BJ (cell line): ENCODE measurements around the gene THOC7. TPM values are rescaled to one million over a fixed set of nuclear protein-coding genes. Genes with fewer than 3 reads are reported as not detected.

ENCODE experiments used
- CTCF ChIA-PET: fragments of 350-600 bp; formaldehyde crosslinking; extraction: SDS; loops from one replicate; lab custom pipeline; 2021; ENCODE audit warnings: antibody characterized with exemption, inconsistent platforms; lab: Yijun Ruan, JAX
- POLR2A ChIA-PET: fragments of 300-600 bp; sonication (Branson Sonifier 250); formaldehyde crosslinking; extraction: SDS; loops from one replicate; lab custom pipeline; 2021; ENCODE audit warnings: antibody characterized with exemption; lab: Charles Lee
- DNase-seq: peaks from one replicate; pipeline ENCODE4 v3.0.0-alpha.2; 2011; ENCODE audit warnings: low read depth
- H3K27me3 ChIP-seq: 2 replicates; pipeline ENCODE4 v1.6.0; 2011; ENCODE audit warnings: low read length; ENCODE audit not compliant: control insufficient read depth, insufficient read depth
- H3K36me3 ChIP-seq: 2 replicates; pipeline ENCODE4 v1.5.1; 2011; ENCODE audit warnings: low read length; ENCODE audit not compliant: control insufficient read depth, insufficient read depth
- H3K4me3 ChIP-seq: 2 replicates; pipeline ENCODE4 v1.5.1; 2011; ENCODE audit warnings: low read depth, mild to moderate bottlenecking, control low read depth, low read length
- polyA plus RNA-seq: library from polyadenylated mRNA; depleted of rRNA; stranded (reverse); fragments of >200 nt; gene quantifications from 2 replicates; pipeline ENCODE4 v1.2.3, GENCODE V29; 2011
- TF ChIP-seq, protein P1 (sequence below): IDR thresholded peaks from 2 replicates; pipeline ENCODE4 v1.5.1; 2011; ENCODE audit warnings: low read depth, mild to moderate bottlenecking, control low read depth, inconsistent platforms, low read length, moderate library complexity; ENCODE audit not compliant: insufficient read depth

THOC7 gene
- polyA plus RNA-seq, 1 experiment, result 22.2 TPM

DNA sequence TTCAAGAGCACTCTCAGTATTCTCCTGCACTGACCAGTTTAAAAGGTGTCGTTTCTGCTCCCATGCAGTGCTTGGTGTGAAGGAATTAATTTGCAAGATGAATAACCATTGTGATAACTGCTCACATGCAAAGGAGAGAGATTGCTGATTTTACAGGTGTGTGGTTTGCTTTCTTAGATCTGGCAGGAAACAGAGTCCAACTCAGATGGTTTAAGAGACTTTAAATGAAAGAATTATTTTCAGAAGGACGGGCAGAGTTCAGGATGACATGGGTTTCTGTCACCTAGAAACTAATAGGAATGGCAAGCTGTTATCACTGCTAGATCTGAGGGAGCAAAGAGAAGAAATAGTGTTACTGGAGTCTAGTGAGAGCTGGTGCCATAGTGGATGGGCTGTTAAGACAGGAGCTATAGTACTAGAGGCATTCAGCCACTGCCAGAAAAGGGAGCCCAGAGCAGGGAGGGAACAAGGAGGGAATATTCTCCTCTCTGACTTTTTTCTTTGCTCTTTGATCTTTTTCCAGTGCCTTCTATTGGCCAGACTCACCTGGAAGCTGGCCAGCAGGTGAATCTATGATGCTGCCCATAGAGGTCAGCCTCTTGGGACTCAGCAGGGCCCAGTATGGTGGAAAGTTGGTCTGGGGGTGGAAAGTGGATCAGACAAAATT is 14.9 kb upstream of the THOC7 start:
- Histone ChIP-seq H3K4me3 (no peak overlapping the region), H3K36me3 (no peaks in the 10 kb centered on the region), H3K27me3 (no peaks in the 10 kb centered on the region)
- TF ChIP-seq, protein P1, sequence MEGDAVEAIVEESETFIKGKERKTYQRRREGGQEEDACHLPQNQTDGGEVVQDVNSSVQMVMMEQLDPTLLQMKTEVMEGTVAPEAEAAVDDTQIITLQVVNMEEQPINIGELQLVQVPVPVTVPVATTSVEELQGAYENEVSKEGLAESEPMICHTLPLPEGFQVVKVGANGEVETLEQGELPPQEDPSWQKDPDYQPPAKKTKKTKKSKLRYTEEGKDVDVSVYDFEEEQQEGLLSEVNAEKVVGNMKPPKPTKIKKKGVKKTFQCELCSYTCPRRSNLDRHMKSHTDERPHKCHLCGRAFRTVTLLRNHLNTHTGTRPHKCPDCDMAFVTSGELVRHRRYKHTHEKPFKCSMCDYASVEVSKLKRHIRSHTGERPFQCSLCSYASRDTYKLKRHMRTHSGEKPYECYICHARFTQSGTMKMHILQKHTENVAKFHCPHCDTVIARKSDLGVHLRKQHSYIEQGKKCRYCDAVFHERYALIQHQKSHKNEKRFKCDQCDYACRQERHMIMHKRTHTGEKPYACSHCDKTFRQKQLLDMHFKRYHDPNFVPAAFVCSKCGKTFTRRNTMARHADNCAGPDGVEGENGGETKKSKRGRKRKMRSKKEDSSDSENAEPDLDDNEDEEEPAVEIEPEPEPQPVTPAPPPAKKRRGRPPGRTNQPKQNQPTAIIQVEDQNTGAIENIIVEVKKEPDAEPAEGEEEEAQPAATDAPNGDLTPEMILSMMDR, result no peak
- DNase-seq, result no peak
- ChIA-PET POLR2A (no interaction called here), CTCF (interaction anchor here (1.3 to 1.6 kb wide), 2 partner anchors 8 to 15 kb away, joined by 3 to 5 read pairs; partner anchors contain the start of genes ATXN7 and THOC7)

DNA sequence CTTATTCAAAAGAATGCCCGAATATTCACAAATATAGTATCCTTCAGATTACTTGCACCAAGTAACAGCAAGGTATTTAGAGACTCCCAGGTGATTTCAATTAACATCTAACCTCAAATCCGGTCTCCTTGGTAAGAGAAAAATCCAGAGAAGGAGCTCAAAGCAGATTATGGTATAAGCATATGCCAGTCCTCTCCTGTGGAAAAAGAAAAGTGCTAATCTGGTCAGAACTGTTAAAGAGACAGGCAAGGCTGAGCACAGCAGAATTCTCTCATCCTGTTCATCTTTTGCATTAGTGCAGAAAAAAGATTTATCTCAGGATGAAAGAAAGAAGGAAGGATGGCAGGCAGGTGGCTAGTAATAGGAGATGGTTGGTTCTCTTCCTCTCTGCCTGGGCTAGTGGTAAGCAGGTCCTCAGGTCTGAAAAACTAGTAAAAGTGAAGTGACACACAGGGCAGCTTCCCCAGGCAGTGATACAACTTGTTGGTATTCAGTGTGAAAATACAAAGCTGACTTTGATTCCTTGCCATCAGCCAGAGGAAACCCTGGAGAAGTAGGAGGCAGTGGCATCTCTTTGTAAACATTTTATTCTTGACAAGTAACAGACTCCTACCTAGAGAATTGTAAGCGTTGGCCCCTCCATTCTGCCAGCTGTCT is 14.3 kb upstream of the THOC7 start:
- no peak overlapping the region for H3K4me3 ChIP-seq
- no peaks in the 10 kb centered on the region for H3K27me3 ChIP-seq
- ChIA-PET CTCF (interaction anchor here (1.3 to 1.6 kb wide), 3 partner anchors 8 to 15 kb away, joined by 3 to 5 read pairs (median 4); partner anchors contain the start of genes ATXN7 and THOC7), POLR2A (no interaction called here)
- no peak for DNase-seq
- no peaks in the 10 kb centered on the region for H3K36me3 ChIP-seq
- TF ChIP-seq, protein P1, result no peak

DNA sequence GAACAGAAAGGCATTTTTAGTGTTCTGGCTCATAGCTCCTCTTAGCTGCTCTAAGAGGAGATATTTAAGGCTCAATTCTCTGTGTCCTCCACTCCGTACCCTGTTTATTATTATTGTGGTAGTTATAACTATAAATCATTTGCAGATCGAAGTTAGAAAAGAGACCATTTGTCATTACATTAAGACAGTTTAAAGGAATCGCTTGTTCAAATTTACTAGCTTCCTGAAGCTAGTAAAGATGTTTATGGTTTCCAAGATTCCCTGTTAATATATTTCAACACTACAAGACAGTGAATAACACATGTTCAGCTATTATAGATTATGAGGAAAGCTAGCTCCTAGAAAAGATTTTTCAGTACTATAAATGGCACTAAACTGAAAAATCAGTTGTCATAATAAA is 12.7 kb upstream of the THOC7 start:
- Histone ChIP-seq H3K4me3 (no peak overlapping the region), H3K36me3 (no peaks in the 10 kb centered on the region), H3K27me3 (no peaks in the 10 kb centered on the region)
- TF ChIP-seq, protein P1, result no peak
- ChIA-PET CTCF (interaction anchor here (1.2 to 1.6 kb wide), 2 partner anchors 13 to 17 kb away, joined by 3 to 4 read pairs; no protein-coding TSS in a partner anchor), POLR2A (no interaction called here)
- no peak for DNase-seq

DNA sequence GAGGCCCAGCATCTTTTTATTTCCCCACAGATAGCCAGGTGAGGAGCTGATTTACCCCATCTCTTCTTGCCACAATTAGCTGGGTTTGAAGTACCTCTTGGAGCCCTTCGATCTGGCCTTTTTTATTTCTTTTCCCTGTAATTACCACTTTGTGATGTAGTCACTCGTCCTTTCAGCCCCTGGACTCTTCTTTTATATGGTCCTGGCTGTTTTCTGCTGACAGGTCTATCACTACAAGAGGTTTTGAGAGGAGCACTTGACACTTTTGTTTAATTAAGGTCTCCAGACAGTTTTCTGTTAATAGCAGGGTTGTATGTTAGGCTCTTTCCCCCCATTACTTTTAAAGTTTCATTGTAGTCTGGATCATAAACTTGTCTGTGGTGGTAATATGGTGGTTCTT is 11.9 kb upstream of the THOC7 start:
- DNase-seq, result no peak
- CTCF ChIA-PET, result interaction anchor here (0.6 to 1.2 kb wide), 2 partner anchors 16 to 93 kb away, joined by 3 read pairs; no protein-coding TSS in a partner anchor
- no peaks in the 10 kb centered on the region for H3K27me3 ChIP-seq
- POLR2A ChIA-PET, result no interaction called here
- H3K4me3 ChIP-seq, result no peak overlapping the region
- H3K36me3 ChIP-seq, result no peaks in the 10 kb centered on the region
- TF ChIP-seq, protein P1, result no peak

DNA sequence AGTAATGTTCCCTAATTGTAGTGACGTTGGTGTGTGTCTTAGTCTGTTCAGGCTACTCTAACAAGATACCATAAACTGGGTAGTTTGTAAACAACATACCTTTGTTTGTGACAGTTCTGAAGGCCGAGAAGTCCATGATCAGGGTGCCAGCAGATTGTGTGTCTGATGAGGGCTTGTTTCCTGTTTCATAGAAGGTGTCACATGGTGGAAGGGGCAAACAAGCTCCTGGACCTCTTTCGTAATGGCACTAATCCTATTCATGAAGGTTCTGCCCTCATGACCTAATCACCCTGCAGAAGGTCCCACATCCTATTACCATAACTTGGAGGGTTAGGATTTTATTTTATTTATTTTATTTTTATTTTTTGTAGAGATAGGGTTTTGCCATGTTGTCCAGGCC is 11.2 kb upstream of the THOC7 start:
- no peaks in the 10 kb centered on the region for H3K36me3 ChIP-seq
- no peak for DNase-seq
- no peak overlapping the region for H3K4me3 ChIP-seq
- no peaks in the 10 kb centered on the region for H3K27me3 ChIP-seq
- ChIA-PET CTCF (interaction anchor here (0.7 kb wide), 1 partner anchor 104 kb away, joined by 3 read pairs; no protein-coding TSS in a partner anchor), POLR2A (no interaction called here)
- TF ChIP-seq, protein P1, result no peak
